Neural progenitor cell (in vitro differentiated cells): ENCODE measurements around the gene THAP6.

ENCODE experiments used
- EZH2phosphoT487 ChIP-seq: fragments of 200-600 bp; sonication (generic); IDR thresholded peaks from 2 replicates; pipeline ENCODE4 v1.6.1; 2017; ENCODE audit warnings: antibody characterized with exemption
- TF ChIP-seq, protein P1 (sequence below): fragments of 200-600 bp; sonication (generic); IDR thresholded peaks from 2 replicates; pipeline ENCODE4 v1.5.1; 2017; ENCODE audit warnings: antibody characterized with exemption, mild to moderate bottlenecking

- TF ChIP-seq, protein P1, sequence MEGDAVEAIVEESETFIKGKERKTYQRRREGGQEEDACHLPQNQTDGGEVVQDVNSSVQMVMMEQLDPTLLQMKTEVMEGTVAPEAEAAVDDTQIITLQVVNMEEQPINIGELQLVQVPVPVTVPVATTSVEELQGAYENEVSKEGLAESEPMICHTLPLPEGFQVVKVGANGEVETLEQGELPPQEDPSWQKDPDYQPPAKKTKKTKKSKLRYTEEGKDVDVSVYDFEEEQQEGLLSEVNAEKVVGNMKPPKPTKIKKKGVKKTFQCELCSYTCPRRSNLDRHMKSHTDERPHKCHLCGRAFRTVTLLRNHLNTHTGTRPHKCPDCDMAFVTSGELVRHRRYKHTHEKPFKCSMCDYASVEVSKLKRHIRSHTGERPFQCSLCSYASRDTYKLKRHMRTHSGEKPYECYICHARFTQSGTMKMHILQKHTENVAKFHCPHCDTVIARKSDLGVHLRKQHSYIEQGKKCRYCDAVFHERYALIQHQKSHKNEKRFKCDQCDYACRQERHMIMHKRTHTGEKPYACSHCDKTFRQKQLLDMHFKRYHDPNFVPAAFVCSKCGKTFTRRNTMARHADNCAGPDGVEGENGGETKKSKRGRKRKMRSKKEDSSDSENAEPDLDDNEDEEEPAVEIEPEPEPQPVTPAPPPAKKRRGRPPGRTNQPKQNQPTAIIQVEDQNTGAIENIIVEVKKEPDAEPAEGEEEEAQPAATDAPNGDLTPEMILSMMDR, result no peak
- no peak for TF ChIP-seq EZH2phosphoT487
Measured at GRCh38 chr4:75496406-75496805, 17.9 kb upstream of the THAP6 start.
